ENCODE data around the gene OR7A5. TPM values are rescaled to one million over a fixed set of nuclear protein-coding genes. Genes with fewer than 3 reads are reported as not detected.
"Not testable (repeated sequence)": the region's sequence is repeated elsewhere in the genome, so short reads cannot be mapped to it uniquely, and the experiment has no call there.

Gene OR7A5
- total RNA-seq, 4 donors from 2014 or later = not detected

DNA sequence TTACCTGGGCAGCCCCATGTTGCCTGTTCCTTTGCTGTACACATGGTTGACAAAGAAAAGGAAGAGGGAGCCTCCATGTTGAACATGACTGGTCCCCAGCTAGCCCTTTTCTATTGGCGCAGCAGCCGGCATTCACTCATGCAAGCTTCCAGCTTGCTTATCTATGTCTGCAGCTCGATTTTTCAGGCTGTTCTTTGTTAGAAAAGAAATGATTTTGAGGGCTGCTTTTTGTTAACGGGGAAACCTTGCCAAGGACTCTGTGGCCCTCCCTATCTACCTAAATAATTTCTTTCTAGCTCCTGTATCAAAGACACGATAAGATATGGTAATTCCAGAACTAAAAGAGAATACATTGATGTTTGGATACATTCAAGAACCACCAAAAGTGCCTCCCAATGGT lies 36.2 kb downstream of the OR7A5 start:
- Histone ChIP-seq H3K4me3 (no peak overlapping the region), H3K9me3 (no peaks in the 10 kb centered on the region), H3K36me3 (no peaks in the 10 kb centered on the region), H3K27ac (no peak overlapping the region), H3K27me3 (no peaks in the 10 kb centered on the region), H3K4me1 (no peaks in the 10 kb centered on the region)
- DNase-seq = no peak
- no peak for TF ChIP-seq POLR2A (IDR thresholded peaks at IDR 0.05)
- TF ChIP-seq, protein P1, sequence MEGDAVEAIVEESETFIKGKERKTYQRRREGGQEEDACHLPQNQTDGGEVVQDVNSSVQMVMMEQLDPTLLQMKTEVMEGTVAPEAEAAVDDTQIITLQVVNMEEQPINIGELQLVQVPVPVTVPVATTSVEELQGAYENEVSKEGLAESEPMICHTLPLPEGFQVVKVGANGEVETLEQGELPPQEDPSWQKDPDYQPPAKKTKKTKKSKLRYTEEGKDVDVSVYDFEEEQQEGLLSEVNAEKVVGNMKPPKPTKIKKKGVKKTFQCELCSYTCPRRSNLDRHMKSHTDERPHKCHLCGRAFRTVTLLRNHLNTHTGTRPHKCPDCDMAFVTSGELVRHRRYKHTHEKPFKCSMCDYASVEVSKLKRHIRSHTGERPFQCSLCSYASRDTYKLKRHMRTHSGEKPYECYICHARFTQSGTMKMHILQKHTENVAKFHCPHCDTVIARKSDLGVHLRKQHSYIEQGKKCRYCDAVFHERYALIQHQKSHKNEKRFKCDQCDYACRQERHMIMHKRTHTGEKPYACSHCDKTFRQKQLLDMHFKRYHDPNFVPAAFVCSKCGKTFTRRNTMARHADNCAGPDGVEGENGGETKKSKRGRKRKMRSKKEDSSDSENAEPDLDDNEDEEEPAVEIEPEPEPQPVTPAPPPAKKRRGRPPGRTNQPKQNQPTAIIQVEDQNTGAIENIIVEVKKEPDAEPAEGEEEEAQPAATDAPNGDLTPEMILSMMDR (IDR thresholded peaks at IDR 0.05) = no peak

DNA sequence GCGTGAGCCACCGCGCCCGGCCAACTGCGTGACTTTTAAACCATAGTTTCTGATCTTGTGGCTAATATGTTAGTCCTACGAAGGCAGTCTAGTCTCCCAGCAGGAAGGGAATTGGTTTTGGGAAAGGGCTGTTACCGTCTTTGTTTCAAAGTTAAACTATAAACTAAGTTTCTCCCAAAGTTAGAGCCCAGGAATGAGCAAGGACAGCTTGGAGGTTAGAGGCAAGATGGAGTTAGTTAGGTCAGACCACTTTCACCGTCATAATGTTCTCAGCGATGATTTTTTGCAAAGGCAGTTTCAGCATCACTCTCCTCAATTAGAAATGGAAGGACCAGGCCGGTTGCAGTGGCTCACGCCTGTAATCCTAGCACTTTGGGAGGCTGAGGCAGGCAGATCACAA lies 39.0 kb downstream of the OR7A5 start:
- no peak overlapping the region for H3K4me3 ChIP-seq
- DNase-seq = no peak
- H3K36me3 ChIP-seq = no peaks in the 10 kb centered on the region
- TF ChIP-seq, protein P1 (IDR thresholded peaks at IDR 0.05) = no peak
- no peak for TF ChIP-seq POLR2A (IDR thresholded peaks at IDR 0.05)
- H3K27ac ChIP-seq = no peak overlapping the region
- H3K9me3 ChIP-seq = no peaks in the 10 kb centered on the region
- no peaks in the 10 kb centered on the region for H3K4me1 ChIP-seq
- no peaks in the 10 kb centered on the region for H3K27me3 ChIP-seq

DNA sequence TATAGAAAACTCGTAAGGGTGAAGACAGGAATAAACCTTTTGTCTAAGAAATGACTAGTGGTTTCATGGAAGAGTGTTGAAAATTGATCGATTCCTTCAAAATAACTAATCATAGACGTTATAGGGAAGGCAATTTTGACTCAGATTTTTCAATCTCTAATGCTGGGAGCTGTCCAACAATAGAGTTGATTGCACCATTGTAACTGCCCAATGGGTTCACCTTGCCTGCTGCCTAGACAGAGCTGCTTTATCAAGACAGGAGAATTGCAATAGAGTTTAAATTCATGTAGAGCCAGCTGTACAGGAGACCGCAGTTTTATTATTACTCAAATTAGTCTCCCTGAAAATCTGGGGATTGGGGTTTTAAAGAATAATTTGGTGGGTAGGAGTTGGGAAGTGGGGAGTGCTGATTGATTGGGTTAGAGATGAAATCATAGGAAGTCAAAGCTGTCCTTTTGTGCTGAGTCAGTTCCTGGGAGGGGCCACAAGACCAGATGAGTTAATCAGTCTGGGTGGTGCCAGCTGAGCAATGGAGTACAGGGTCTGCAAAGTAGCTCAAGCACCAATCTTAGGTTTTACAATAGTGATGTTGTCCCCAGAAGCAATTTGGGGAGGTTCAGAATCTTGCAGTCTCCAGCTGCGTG lies 39.8 kb downstream of the OR7A5 start:
- no peaks in the 10 kb centered on the region for H3K36me3 ChIP-seq
- no peaks in the 10 kb centered on the region for H3K4me1 ChIP-seq
- no peaks in the 10 kb centered on the region for H3K9me3 ChIP-seq
- H3K4me3 ChIP-seq = no peak overlapping the region
- H3K27me3 ChIP-seq = no peaks in the 10 kb centered on the region
- no peak for DNase-seq
- no peak for TF ChIP-seq POLR2A (IDR thresholded peaks at IDR 0.05)
- TF ChIP-seq, protein P1 (IDR thresholded peaks at IDR 0.05) = no peak
- no peak overlapping the region for H3K27ac ChIP-seq

DNA sequence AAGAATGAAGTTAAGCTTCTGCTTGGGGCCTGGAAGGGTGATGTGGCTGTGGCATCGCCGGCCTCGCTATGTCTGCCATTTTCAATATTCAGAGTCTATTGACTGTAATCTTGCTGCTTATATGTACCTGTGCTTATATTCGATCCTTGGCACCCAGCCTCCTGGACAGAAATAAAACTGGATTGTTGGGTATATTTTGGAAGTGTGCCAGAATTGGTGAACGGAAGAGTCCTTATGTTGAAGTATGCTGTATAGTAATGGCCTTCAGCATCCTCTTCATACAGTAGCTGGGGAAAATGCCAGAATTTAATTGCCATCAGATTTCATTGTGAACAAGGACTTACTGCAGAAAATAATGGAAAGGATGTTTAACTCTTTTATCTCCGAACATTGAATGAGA lies 42.7 kb downstream of the OR7A5 start:
- not testable (repeated sequence) for H3K4me1 ChIP-seq, H3K9me3 ChIP-seq, H3K36me3 ChIP-seq, H3K27me3 ChIP-seq, DNase-seq, H3K27ac ChIP-seq, H3K4me3 ChIP-seq

DNA sequence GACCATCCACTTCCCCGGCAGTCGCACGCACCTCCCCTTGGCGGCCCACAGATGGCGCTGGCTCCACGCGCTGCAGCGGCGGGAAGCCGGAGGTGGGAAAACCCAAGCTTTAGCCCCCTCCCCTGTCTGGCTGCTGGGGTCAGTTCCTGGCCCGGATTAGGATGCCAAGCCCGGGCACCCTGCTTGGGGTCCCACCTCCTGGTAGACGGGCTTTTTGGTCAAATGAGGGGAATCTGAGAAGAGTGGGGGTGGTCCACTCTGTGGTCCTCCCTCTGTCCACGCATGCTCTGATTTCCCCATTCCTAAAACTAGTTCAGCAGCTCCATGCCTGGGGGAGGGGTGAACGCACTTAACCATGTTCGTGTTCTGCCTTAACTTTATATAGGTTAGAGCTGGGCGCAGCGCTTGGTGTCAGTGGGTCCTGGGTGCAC lies 48.5 kb downstream of the OR7A5 start:
- TF ChIP-seq, protein P1 (IDR thresholded peaks at IDR 0.05) = peak in 5 of 6 experiments; percentile 13 to 41 (median 39)
- TF ChIP-seq POLR2A (IDR thresholded peaks at IDR 0.05) = no peak
- Histone ChIP-seq H3K27me3 (no peaks in the 10 kb centered on the region), H3K4me3 (no peak overlapping the region), H3K9me3 (no peaks in the 10 kb centered on the region), H3K36me3 (no peaks in the 10 kb centered on the region), H3K4me1 (no peaks in the 10 kb centered on the region), H3K27ac (peak overlapping the region in 1 of 4 donors; percentile 35)
- DNase-seq = peak in 1 of 3 donors; percentile 44

DNA sequence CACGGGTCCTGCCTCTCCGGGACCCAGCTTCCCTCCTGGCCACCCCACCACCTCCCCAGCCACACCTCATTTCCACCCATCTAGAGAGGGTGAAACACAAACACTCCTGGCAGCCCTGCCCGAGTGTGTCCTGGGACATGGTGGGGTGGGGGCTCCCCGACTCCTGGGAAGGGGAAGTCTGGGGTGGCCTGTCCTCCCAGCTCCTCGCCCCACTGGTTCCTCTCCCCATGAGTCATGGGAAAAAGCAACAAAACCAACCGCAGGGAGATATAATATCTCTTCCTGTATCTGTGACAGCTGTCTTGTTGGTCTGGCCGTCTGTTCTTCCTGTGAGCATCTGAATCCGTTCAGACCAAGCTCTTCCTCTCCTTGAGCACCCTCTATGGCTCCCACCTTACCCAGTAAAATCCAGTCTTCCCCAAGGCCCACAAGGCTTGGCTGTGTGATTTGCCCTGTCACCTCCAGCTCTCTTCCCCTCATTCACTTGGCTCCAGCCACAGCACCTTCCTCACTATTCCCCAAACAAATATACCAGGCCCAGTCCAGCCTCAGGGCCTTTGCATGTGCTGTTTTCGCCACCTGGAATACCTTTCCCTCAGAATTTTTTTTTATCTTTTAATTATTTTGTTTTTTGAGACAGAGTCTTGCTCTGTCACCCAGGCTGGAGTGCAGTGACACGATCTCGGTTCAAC lies 49.7 kb downstream of the OR7A5 start:
- peak in 1 of 3 donors; percentile 57 for DNase-seq
- H3K9me3 ChIP-seq, H3K4me1 ChIP-seq, H3K4me3 ChIP-seq, H3K36me3 ChIP-seq, H3K27me3 ChIP-seq: not testable (repeated sequence)
- H3K27ac ChIP-seq = peak overlapping the region in 2 of 4 donors; percentile 45 to 46

DNA sequence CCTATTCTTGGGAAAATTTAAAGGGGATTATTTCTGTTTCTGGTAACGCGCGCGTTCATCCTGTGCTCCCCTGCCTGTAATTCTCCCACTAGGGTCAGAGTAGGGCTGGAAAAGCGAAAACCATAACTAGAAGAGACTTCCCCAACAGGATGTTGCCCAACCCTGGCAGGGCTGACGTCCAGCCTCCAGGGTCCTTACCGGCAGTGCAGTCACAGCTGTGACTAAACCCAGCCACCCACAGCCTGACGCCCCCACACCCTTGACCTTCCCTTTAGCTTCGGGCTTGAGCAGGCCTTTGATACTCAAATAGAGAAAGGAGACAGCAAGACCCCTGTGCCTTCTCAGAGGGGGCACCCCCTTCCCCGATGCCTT lies 50.3 kb downstream of the OR7A5 start:
- H3K36me3 ChIP-seq, H3K9me3 ChIP-seq, H3K4me3 ChIP-seq, H3K4me1 ChIP-seq, H3K27me3 ChIP-seq: not testable (repeated sequence)
- DNase-seq = peak in 2 of 3 donors; percentile 22 to 65
- H3K27ac ChIP-seq = peak overlapping the region in 2 of 4 donors; percentile 45 to 46

DNA sequence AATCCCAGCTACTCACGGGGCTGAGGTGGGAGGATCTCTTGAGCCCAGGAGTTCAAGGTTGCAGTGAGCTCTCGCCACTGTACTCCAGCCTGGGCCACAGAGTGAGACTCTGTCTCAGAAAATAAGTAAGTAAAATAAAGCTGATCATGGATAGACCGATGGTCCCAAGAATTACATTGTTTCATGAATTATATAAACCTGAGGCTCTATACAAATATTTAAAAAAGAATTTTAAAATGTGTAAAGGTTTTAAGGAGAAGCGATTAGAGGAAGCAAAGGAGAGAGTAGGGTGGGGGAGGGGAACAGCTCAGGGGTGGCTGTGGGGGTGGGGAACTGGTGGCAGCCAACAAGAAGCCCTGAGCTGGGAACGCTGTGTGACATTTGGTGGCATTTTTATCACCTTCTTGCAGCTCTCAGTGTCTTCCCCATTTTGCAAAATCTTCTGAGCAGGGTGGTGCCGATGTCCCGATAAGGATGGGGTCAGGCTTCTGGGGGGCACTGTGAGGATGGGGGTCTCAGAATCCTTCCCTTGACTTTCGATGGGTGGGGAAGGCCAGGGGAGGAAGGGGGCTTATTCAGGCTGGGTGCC lies 51.5 kb downstream of the OR7A5 start:
- not testable (repeated sequence) for H3K27me3 ChIP-seq, H3K4me1 ChIP-seq

More for the DNA sequence above, 51.5 kb downstream of the OR7A5 start:
- H3K27ac ChIP-seq = peak overlapping the region in 1 of 4 donors; percentile 48
- H3K4me3 ChIP-seq, H3K9me3 ChIP-seq, H3K36me3 ChIP-seq: not testable (repeated sequence)
- DNase-seq = peak in 1 of 3 donors; percentile 35

Measured in Peyer's patch (tissue), 4 donors.